H1 (cell line): Measurements from ENCODE around the gene LBP. TPM values are rescaled to one million over a fixed set of nuclear protein-coding genes. Genes with fewer than 3 reads are reported as not detected.

Source experiments
- CTCF ChIA-PET: fragments of 300-600 bp; sonication (Branson Sonifier 250); formaldehyde crosslinking; loops from one replicate; lab custom pipeline; 2021; ENCODE audit not compliant: partially characterized antibody; lab: Charles Lee
- POLR2A ChIA-PET: fragments of 300-600 bp; sonication (Branson Sonifier 250); formaldehyde crosslinking; loops from one replicate; lab custom pipeline; 2021; ENCODE audit warnings: inconsistent platforms; ENCODE audit not compliant: partially characterized antibody; lab: Charles Lee
- DNase-seq, 2 experiments: peaks; one replicate each; pipeline versions ENCODE4 v3.0.0 to v3.0.0-alpha.2; 2010 to 2022; ENCODE audit warnings: low spot score in 2 of 2, low read depth in 1 of 2, mixed read lengths in 1 of 2
- FAIRE-seq: peaks from 2 replicates; lab custom pipeline; 2011; peaks lifted over from hg19 to GRCh38; lab: Jason Lieb, UNC
- H2AFZ ChIP-seq: 2 replicates; pipeline ENCODE4 v1.8.1; 2012; ENCODE audit warnings: low read length, inconsistent platforms
- H2AK5ac ChIP-seq: 2 replicates; pipeline ENCODE4 v1.6.1; 2013; ENCODE audit warnings: low read depth, low read length
- H2BK120ac ChIP-seq: replicated peaks from 2 replicates; pipeline ENCODE3; 2013; ENCODE audit warnings: low read depth, low read length, inconsistent platforms
- H2BK12ac ChIP-seq: 2 replicates; pipeline ENCODE4 v1.6.1; 2013; ENCODE audit warnings: low read depth, low read length
- H2BK15ac ChIP-seq: 2 replicates; pipeline ENCODE4 v1.6.1; 2013; ENCODE audit warnings: low read length
- H2BK20ac ChIP-seq: 2 replicates; pipeline ENCODE4 v1.6.1; 2013; ENCODE audit warnings: low read length
- H2BK5ac ChIP-seq: 2 replicates; pipeline ENCODE4 v1.6.1; 2013; ENCODE audit warnings: low read depth, low read length
- H3K14ac ChIP-seq: 2 replicates; pipeline ENCODE4 v1.6.1; 2013; ENCODE audit warnings: inconsistent platforms; ENCODE audit not compliant: insufficient read length
- H3K18ac ChIP-seq: 2 replicates; pipeline ENCODE4 v1.6.1; 2013; ENCODE audit warnings: low read length; ENCODE audit errors: extremely low read depth
- H3K23ac ChIP-seq: 2 replicates; pipeline ENCODE4 v1.6.1; 2013; ENCODE audit warnings: inconsistent platforms; ENCODE audit not compliant: insufficient read length
- H3K23me2 ChIP-seq: 2 replicates; pipeline ENCODE4 v1.6.1; 2013; ENCODE audit warnings: low read depth, low read length
- H3K27ac ChIP-seq: 2 replicates; pipeline ENCODE4 v1.6.1; 2011; ENCODE audit warnings: low read depth, low read length, inconsistent platforms
- H3K27me3 ChIP-seq, 4 experiments: replicated peaks in 1 of 4; 1 replicate in 1 of 4; 2 replicates in 3 of 4; pipeline versions ENCODE4 v1.6.1 to v1.8.1; 2011 to 2013; ENCODE audit warnings: low read length in 3 of 4, mild to moderate bottlenecking in 3 of 4, inconsistent platforms in 2 of 4, mixed read lengths in 2 of 4, moderate library complexity in 1 of 4; ENCODE audit not compliant: control insufficient read depth in 3 of 4, insufficient read depth in 3 of 4; ENCODE audit errors: extremely low read depth in 1 of 4
- H3K36me3 ChIP-seq, 4 experiments: 2 replicates each; pipeline versions ENCODE4 v1.6.1 to v1.8.1; 2011 to 2013; ENCODE audit warnings: mild to moderate bottlenecking in 4 of 4, low read length in 3 of 4, moderate library complexity in 2 of 4, control low read depth in 1 of 4, inconsistent platforms in 1 of 4; ENCODE audit not compliant: insufficient read depth in 4 of 4, control insufficient read depth in 2 of 4
- H3K4ac ChIP-seq: replicated peaks from 2 replicates; pipeline ENCODE3; 2013; ENCODE audit warnings: low read length, low read depth, mixed read lengths, inconsistent platforms; ENCODE audit not compliant: insufficient read length
- H3K4me1 ChIP-seq, 4 experiments: replicated peaks in 1 of 4; 1 replicate in 1 of 4; 2 replicates in 3 of 4; pipeline versions ENCODE4 v1.6.1 to v1.8.1; 2011 to 2013; ENCODE audit warnings: low read length in 3 of 4, inconsistent platforms in 2 of 4, mixed read lengths in 1 of 4; ENCODE audit not compliant: insufficient read depth in 4 of 4, control insufficient read depth in 3 of 4
- H3K4me2 ChIP-seq, 2 experiments: 2 replicates each; pipeline versions ENCODE4 v1.6.1 to v1.8.1; 2011 to 2013; ENCODE audit warnings: low read depth in 2 of 2, low read length in 2 of 2, control low read depth in 1 of 2, inconsistent platforms in 1 of 2, mild to moderate bottlenecking in 1 of 2; ENCODE audit not compliant: insufficient read depth in 1 of 2
- H3K4me3 ChIP-seq, 4 experiments: fragments of 200-600, 300-600 bp in 1 of 4; sonication (generic), shearing (Covaris generic), sonication (Bioruptor Twin) in 1 of 4; 2 replicates each; pipeline versions ENCODE4 v1.5.1 to v1.8.1; 2011 to 2016; ENCODE audit warnings: low read length in 4 of 4, low read depth in 3 of 4, control low read depth in 2 of 4, inconsistent platforms in 2 of 4, mild to moderate bottlenecking in 2 of 4, mixed read lengths in 1 of 4, moderate library complexity in 1 of 4; ENCODE audit not compliant: insufficient read depth in 2 of 4; ENCODE audit errors: extremely low read depth in 1 of 4
- H3K56ac ChIP-seq: replicated peaks from 2 replicates; pipeline ENCODE3; 2013; ENCODE audit warnings: low read depth, mild to moderate bottlenecking, mixed read lengths, low read length, inconsistent platforms; ENCODE audit not compliant: insufficient read length
- H3K79me1 ChIP-seq: 2 replicates; pipeline ENCODE4 v1.6.1; 2013; ENCODE audit warnings: low read depth, low read length, control low read depth
- H3K79me2 ChIP-seq, 2 experiments: 2 replicates each; pipeline versions ENCODE4 v1.6.1 to v1.8.1; 2012 to 2013; ENCODE audit warnings: low read length in 2 of 2, mild to moderate bottlenecking in 2 of 2, inconsistent platforms in 1 of 2; ENCODE audit not compliant: insufficient read depth in 2 of 2, control insufficient read depth in 1 of 2
- H3K9ac ChIP-seq, 4 experiments: replicated peaks in 1 of 4; 1 replicate in 1 of 4; 2 replicates in 3 of 4; pipeline versions ENCODE4 v1.6.1 to v1.8.1; 2011 to 2013; ENCODE audit warnings: low read depth in 3 of 4, low read length in 3 of 4, control low read depth in 2 of 4, mild to moderate bottlenecking in 2 of 4, moderate library complexity in 2 of 4, inconsistent platforms in 1 of 4; ENCODE audit errors: extremely low read depth in 1 of 4
- H3K9me3 ChIP-seq, 2 experiments: 2 replicates each; pipeline versions ENCODE4 v1.6.1 to v1.8.1; 2012 to 2013; ENCODE audit warnings: mild to moderate bottlenecking in 2 of 2, moderate library complexity in 2 of 2, control low read depth in 1 of 2, inconsistent platforms in 1 of 2, low read depth in 1 of 2, low read length in 1 of 2, mixed read lengths in 1 of 2; ENCODE audit not compliant: insufficient read depth in 2 of 2
- H4K20me1 ChIP-seq, 2 experiments: replicated peaks in 1 of 2; 2 replicates each; pipeline versions ENCODE3 to v1.8.1; 2011 to 2013; ENCODE audit warnings: inconsistent platforms in 2 of 2, low read length in 2 of 2, mild to moderate bottlenecking in 1 of 2; ENCODE audit not compliant: insufficient read depth in 2 of 2, control insufficient read depth in 1 of 2
- H4K5ac ChIP-seq: 2 replicates; pipeline ENCODE4 v1.6.1; 2013; ENCODE audit warnings: low read length, low read depth, mixed read lengths, inconsistent platforms; ENCODE audit not compliant: insufficient read length
- H4K8ac ChIP-seq: 2 replicates; pipeline ENCODE4 v1.8.0; 2013; ENCODE audit warnings: mild to moderate bottlenecking, moderate library complexity, low read length, inconsistent platforms; ENCODE audit not compliant: insufficient read depth; ENCODE audit errors: extremely low read depth
- H4K91ac ChIP-seq: replicated peaks from 2 replicates; pipeline ENCODE3; 2013; ENCODE audit warnings: low read length, mixed read lengths, inconsistent platforms; ENCODE audit not compliant: insufficient read length
- NANOG ChIP-seq: IDR thresholded peaks from 2 replicates; pipeline ENCODE4 v1.6.1; 2011; ENCODE audit warnings: low read length, low read depth, mild to moderate bottlenecking, inconsistent platforms; ENCODE audit not compliant: insufficient read depth, poor library complexity, severe bottlenecking
- PHF8 ChIP-seq: fragments of 200-600 bp; sonication (generic); conservative IDR thresholded peaks from 2 replicates; pipeline ENCODE4 v1.7.1; 2012; ENCODE audit warnings: low read depth, mild to moderate bottlenecking, inconsistent platforms, low read length, moderate library complexity
- SIN3A ChIP-seq, 2 experiments: IDR thresholded peaks in 1 of 2; conservative IDR thresholded peaks in 1 of 2; 2 replicates each; pipeline ENCODE4 v1.6.1; 2011 to 2012; ENCODE audit warnings: low read length in 2 of 2, improper control_type of control experiment in 1 of 2, low read depth in 1 of 2, mild to moderate bottlenecking in 1 of 2
- SP2 ChIP-seq: IDR thresholded peaks from 2 replicates; pipeline ENCODE4 v1.6.1; 2012; ENCODE audit warnings: mild to moderate bottlenecking, low read length, inconsistent platforms
- TCF12 ChIP-seq: IDR thresholded peaks from 2 replicates; pipeline ENCODE4 v1.6.1; 2011; ENCODE audit warnings: low read depth, mild to moderate bottlenecking, low read length
- TEAD4 ChIP-seq: IDR thresholded peaks from 2 replicates; pipeline ENCODE4 v1.6.1; 2012; ENCODE audit warnings: low read depth, low read length, inconsistent platforms, mixed read lengths
- WGBS, 2 experiments: shearing (Covaris generic) in 1 of 2; methylation state at CpG; one replicate each; pipeline versions ENCODE4 v1.1.6 to v1.1.7; 2013 to 2015; ENCODE audit warnings: low lambda C conversion rate in 2 of 2, mixed read lengths in 2 of 2, inconsistent platforms in 1 of 2, low coverage in 1 of 2, missing lambda C conversion rate in 1 of 2; ENCODE audit not compliant: insufficient replicate concordance in 2 of 2, insufficient coverage in 1 of 2, insufficient read length in 1 of 2; ENCODE audit errors: extremely low coverage in 1 of 2, missing lambda C conversion rate in 1 of 2; 5-methylcytosine and 5-hydroxymethylcytosine counted together
- polyA plus RNA-seq, 7 experiments: library from polyadenylated mRNA; depleted of rRNA in 3 of 7; stranded (reverse) in 5 of 7; unstranded in 2 of 7; fragments of >200 nt in 5 of 7; fragments of 200-250 nt in 2 of 7; gene quantifications; 1 replicate in 5 of 7; 2 replicates in 1 of 7; 4 replicates in 1 of 7; pipeline versions ENCODE4 v1.2.1 to v1.2.3, GENCODE V29; 2011 to 2013; ENCODE audit warnings: missing spikeins in 2 of 7, mixed read lengths in 2 of 7
- total RNA-seq: library from RNA; stranded (reverse); fragmentation: NEBNext Ultra II Directional; extraction: Animal tissue kit (Norgen Biotek cat#: 25700); gene quantifications from 2 replicates; pipeline ENCODE4 v1.2.1, GENCODE V29; 2021
- TF ChIP-seq, protein P1 (sequence below), 3 experiments: IDR thresholded peaks; 1 replicate in 2 of 3; 2 replicates in 1 of 3; pipeline versions ENCODE4 v1.5.1 to v1.6.1; 2011; ENCODE audit warnings: low read length in 3 of 3, mild to moderate bottlenecking in 3 of 3, inconsistent platforms in 2 of 3, low read depth in 1 of 3, moderate library complexity in 1 of 3; ENCODE audit not compliant: insufficient read depth in 1 of 3; ENCODE audit errors: control extremely low read depth in 1 of 3
- TF ChIP-seq, protein P2 (sequence below): IDR thresholded peaks from 2 replicates; pipeline ENCODE4 v1.6.1; 2011; ENCODE audit warnings: low read depth, mild to moderate bottlenecking, low read length; ENCODE audit not compliant: insufficient read depth
- TF ChIP-seq, protein P3 (sequence below): IDR thresholded peaks from 2 replicates; pipeline ENCODE4 v1.6.1; 2012; ENCODE audit warnings: inconsistent platforms

Gene LBP
- total and polyA plus RNA-seq, 2 of the 8 experiments (the other 6 are each of a cell fraction or from before 2014, with no cell fraction given): 0.60 to 0.63 TPM

DNA sequence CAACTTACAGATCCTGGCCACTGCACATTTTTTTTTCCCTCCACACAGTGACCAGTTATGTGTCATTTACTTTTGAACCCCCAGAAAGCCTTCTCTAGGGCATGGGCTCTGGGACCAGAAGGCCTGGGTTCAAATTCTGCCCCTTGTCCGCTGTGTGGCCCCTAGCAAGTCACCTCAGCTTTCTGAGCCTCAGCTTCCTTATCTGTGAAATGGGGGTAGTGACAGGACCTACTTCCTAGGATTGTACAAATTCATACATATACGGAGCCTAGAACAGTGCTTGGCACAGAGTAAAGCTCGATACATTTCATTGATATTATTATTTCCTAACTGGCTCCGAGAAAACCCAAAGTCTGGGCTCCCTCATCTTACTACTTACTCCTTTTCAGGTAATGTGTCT is 40.7 kb upstream of the LBP start:
- no peak overlapping the region for H3K23ac ChIP-seq
- no peak overlapping the region for H3K14ac ChIP-seq
- no peaks in the 10 kb centered on the region for H3K36me3 ChIP-seq
- H3K4me3 ChIP-seq: no peak overlapping the region
- H2BK20ac ChIP-seq: no peak overlapping the region
- H2AFZ ChIP-seq: no peak overlapping the region
- no peak overlapping the region for H3K27ac ChIP-seq
- H2AK5ac ChIP-seq: no peak overlapping the region
- WGBS, 2 experiments: 87% methylated on average over 4 of the region's 4 CpGs; no CpG with 5 or more reads in 1 of the 2 experiments
- FAIRE-seq: no peak
- ChIA-PET CTCF (interaction anchor here (0.6 to 5.7 kb wide), 29 partner anchors 8 to 255 kb away, joined by 3 to 47 read pairs (median 4); no protein-coding TSS in a partner anchor), POLR2A (interaction anchor here (2.0 kb wide), 1 partner anchor 10 kb away, joined by 6 read pairs; no protein-coding TSS in a partner anchor)
- no peaks in the 10 kb centered on the region for H3K4me1 ChIP-seq
- H4K8ac ChIP-seq: no peak overlapping the region
- no peak for DNase-seq
- H3K4me2 ChIP-seq: no peak overlapping the region
- H3K27me3 ChIP-seq: no peaks in the 10 kb centered on the region; a peak in 1 of 7 replicates
- H4K5ac ChIP-seq: no peak overlapping the region
- H4K20me1 ChIP-seq: no peaks in the 10 kb centered on the region
- H3K4ac ChIP-seq: no peak overlapping the region
- no peak overlapping the region for H2BK12ac ChIP-seq
- no peak overlapping the region for H3K9ac ChIP-seq
- no peak overlapping the region for H3K18ac ChIP-seq
- no peak overlapping the region for H4K91ac ChIP-seq
- no peak overlapping the region for H2BK5ac ChIP-seq
- H2BK15ac ChIP-seq: no peak overlapping the region
- H3K23me2 ChIP-seq: no peaks in the 10 kb centered on the region
- no peak overlapping the region for H2BK120ac ChIP-seq
- no peaks in the 10 kb centered on the region for H3K79me2 ChIP-seq
- no peaks in the 10 kb centered on the region; a peak in 1 of 4 replicates for H3K9me3 ChIP-seq
- H3K79me1 ChIP-seq: no peaks in the 10 kb centered on the region
- H3K56ac ChIP-seq: no peak overlapping the region
- TF ChIP-seq NANOG (no peak), SIN3A (conservative IDR thresholded peaks at IDR 0.05 in 1 of 2, IDR thresholded peaks at IDR 0.05 in 1 of 2; ENCODE audit: low read depth in 1 of 2, low read length in 2 of 2) (no peak), TCF12 (no peak), TEAD4 (no peak), PHF8 (no peak), SP2 (no peak)
- TF ChIP-seq, protein P1, sequence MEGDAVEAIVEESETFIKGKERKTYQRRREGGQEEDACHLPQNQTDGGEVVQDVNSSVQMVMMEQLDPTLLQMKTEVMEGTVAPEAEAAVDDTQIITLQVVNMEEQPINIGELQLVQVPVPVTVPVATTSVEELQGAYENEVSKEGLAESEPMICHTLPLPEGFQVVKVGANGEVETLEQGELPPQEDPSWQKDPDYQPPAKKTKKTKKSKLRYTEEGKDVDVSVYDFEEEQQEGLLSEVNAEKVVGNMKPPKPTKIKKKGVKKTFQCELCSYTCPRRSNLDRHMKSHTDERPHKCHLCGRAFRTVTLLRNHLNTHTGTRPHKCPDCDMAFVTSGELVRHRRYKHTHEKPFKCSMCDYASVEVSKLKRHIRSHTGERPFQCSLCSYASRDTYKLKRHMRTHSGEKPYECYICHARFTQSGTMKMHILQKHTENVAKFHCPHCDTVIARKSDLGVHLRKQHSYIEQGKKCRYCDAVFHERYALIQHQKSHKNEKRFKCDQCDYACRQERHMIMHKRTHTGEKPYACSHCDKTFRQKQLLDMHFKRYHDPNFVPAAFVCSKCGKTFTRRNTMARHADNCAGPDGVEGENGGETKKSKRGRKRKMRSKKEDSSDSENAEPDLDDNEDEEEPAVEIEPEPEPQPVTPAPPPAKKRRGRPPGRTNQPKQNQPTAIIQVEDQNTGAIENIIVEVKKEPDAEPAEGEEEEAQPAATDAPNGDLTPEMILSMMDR (IDR thresholded peaks at IDR 0.05; ENCODE audit: control extremely low read depth in 1 of 3, insufficient read depth in 1 of 3, low read depth in 1 of 3, low read length in 3 of 3): no peak
- TF ChIP-seq, protein P2, sequence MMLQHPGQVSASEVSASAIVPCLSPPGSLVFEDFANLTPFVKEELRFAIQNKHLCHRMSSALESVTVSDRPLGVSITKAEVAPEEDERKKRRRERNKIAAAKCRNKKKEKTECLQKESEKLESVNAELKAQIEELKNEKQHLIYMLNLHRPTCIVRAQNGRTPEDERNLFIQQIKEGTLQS: no peak
- TF ChIP-seq, protein P3, sequence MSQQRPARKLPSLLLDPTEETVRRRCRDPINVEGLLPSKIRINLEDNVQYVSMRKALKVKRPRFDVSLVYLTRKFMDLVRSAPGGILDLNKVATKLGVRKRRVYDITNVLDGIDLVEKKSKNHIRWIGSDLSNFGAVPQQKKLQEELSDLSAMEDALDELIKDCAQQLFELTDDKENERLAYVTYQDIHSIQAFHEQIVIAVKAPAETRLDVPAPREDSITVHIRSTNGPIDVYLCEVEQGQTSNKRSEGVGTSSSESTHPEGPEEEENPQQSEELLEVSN: no peak
